Tongue (tissue), 2 donors: ENCODE results near the gene EXOC6B. TPM values are rescaled to one million over a fixed set of nuclear protein-coding genes. Genes with fewer than 3 reads are reported as not detected.
"Not testable (repeated sequence)": the region's sequence is repeated elsewhere in the genome, so short reads cannot be mapped to it uniquely, and the experiment has no call there.

Experiments
- DNase-seq: peaks from one replicate; pipeline ENCODE4 v3.0.0-alpha.2; 2015
- total RNA-seq: library from RNA; depleted of rRNA; stranded (reverse); fragments of >200 nt; gene quantifications from one replicate; pipeline ENCODE4 v1.2.3, GENCODE V29; 2014

Gene EXOC6B
- total RNA-seq, 1 donor from 2014 or later, result 55.2 TPM

DNA sequence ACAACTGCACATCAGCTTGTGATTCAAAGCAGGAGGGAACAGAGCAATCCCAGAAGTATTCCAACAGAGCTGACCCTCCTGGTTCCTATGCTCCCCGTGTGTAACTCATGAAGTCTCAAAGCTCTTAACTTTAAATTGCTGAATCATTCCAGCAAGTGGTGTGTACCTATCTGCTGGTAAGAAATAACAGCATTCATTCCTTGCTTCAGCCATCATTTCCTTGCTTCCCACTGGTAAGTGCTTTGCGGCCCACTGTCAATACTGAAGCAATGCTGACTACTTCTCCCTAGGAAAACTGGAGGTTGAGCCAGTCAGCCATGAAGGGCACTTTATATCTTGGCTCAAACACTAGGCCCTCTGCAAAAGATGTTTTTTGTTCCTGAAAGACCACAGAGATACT lies 222.4 kb downstream of the EXOC6B start:
- DNase-seq, result no peak

DNA sequence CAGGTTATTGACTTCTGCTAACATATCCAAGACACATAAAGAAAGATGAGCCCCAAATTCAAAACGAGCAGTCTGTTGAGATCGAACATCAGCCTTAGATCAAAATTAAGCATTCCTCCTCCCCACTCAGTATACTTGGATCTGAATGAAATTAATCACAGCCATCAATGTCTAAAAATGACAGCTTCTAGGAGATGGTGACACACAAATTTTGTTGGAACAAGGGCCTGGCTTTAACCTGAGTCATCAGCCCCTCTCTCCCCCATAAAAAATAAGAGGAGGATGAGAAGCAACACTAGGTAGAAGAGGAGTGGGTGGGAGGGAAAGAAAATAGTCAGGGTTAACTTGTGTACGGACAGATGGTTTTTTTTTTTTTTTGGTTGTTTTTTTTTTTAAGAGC lies 223.1 kb downstream of the EXOC6B start:
- DNase-seq, result no peak

DNA sequence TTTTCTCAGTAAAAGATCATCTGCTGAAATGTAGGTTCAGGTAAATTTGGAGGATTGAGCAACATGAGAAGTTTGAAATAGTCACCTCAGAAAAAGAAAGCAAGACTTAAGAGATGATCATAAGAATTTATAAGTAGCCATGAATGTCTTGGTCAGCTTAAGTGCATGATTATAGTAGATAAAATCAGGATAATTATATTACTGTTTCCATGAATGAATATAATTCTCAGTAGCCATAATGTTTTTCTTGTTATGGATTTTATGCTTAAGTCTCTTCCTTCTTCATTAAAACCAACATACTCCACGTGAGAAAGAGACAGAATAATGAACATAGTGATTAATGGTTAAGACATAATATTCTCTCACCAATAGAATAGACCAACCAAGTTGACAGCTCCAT lies 223.7 kb downstream of the EXOC6B start:
- DNase-seq, result no peak

DNA sequence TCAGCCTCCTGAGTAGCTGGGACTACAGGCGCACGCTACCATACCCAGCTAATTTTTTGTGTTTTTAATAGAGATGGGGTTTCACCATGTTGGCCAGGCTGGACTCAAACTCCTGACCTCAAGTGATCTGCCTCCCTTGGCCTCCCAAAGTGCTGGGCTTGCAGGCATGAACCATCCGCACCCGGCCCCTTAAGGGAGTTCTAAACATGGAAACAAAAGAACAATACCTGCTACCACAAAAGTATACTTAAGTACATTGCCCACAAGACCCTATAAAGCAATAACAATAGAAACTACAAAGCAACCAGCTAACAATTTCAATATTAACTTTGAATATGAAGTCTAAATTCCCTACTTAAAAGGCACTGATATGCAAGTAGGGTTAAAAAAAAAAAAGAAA lies 242.0 kb downstream of the EXOC6B start:
- not testable (repeated sequence) for DNase-seq

DNA sequence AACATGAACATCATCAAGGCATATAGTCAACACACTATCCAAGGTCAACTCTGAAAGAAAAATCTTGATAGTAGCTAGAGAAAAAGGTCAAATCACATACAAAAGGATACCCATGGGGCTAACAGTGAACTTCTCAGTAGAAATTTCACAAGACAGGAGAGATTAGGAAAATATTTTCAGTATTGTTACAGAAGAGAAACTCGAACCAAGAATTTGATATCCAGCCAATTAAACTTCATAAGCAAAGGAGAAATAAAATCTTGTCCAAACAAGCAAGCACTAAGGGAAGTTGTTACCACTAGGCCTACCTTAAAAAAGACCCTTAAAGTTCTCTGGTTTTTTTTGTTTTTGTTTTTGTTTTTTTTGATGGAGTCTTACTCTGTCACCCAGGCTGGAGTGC lies 242.5 kb downstream of the EXOC6B start:
- DNase-seq, result no peak

DNA sequence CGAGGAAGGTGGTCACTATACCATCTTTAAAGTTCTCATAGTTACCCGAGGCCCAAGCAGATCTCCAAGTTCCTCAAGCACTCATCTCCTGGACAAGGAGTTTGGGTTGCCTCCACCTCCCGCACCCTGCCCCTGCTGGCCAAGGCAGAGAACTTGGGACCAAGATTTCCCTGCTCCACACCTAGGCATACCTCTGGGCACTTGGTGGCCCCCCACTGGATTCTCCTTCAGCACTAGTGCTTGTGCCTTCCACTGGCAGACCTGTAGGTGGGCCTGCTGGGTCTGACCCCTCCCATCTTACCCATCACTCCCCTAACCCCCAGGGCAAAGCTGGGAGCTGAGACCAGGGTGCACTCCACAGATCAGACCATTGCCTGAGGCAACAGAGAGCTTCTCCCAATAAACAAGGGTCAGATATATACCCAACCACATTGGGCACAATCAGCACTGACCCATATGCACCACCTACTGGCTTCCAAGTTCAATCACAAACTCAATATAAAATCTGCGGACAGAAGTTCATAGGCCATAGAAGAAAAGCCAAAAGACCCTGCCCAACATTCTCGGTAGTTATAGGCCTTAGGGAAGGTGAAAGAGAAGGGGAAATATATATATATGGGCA lies 244.2 kb downstream of the EXOC6B start:
- DNase-seq, result no peak

DNA sequence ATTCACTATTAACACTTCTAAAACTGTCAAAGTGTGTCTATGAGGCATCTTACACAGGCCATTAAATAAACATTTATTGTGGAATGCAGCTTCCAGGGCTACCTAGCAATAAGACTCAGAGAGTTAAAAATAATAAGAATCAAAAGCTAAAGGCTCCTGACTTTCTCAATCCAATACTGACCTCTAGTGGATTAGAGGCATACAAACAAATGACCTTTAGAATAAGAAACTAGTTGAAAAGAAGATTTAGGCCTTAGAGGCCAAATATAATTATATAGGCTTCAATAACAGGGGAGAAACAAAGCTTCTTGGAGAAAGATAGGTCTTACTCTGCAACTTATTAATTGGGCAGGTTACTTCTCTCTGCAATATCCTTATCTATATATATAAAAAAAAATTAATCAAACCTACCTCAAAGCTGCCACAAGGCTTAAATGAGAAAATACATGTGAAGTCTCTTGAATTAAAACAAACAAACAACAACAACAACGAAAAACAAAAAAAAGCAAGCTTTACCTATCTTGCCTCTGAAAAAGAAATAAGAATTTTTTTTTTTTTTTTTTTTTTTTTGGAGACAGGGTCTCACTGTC lies 246.1 kb downstream of the EXOC6B start:
- DNase-seq, result peak; percentile 68

DNA sequence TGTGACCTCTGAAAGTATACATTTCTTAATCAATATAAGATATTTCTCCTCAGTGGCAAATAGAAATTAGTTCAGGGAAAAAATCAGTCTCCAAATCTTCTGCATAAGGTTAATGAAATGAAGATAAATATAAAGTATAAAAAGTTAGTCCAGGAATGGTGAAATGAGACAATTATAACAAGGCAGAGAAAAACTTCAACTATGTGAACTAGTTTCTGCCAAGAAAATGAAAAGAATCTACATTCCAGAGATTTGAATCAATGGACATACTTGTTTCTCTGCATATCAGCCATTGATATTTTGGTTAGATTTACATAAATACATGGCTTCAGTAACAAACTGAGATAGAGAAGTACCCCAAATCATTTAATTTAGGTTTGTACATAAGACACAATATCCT lies 249.0 kb downstream of the EXOC6B start:
- no peak for DNase-seq

DNA sequence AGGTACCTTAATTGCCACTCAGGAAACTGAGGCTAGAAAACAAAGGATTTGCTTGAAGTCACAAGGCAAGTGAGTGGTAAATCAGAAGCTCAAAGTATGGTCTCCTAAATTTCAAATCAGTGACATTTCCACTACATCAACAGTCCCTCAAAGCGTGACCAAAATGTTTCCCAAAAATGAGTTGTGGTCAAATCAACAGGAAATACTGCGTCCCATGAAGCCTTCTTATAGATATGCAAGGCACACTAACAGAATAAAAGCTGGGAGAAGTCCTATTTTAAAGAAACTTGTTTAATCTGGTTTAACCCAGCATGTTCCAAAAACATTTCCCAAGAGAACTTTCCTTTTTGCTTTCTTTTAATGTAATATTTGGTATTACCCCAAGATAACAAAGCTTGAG lies 249.4 kb downstream of the EXOC6B start:
- DNase-seq, result no peak

DNA sequence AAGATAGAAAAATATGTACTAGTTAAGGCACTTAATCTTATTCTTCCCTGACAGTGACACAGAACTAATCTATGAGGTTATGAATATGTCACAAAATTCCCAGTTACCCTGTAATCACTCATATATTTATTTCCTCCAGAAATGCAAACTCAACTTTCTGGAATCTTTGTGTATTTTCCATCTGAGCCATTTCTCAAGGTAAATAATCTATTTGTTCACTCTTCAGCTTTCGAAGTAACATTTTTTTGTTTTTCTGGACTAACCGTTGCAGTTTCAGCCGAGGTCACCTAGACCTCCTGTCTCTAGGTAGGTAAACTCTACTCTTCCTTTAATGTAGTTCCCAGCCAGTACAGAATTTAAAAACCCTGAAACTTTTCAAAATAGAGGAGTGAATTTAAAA lies 250.9 kb downstream of the EXOC6B start:
- no peak for DNase-seq

DNA sequence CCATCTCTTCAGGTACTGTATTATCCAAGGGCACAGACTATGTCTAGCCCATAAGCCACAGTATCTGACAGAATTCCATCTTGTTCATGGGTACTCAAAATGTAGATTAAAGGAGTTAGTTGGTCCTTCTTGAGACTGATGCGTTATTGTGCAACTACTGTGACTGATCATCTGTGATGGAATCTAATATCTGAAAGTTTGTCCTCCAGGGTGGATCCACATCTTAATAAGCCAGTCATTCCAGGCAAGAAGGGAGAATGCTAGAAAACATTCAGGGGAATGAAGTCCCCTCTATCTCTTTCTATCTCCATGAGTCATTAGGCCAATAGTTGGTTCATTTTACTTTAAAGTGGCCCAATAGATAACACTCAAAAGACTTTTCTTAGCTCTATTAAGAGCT lies 252.6 kb downstream of the EXOC6B start:
- DNase-seq, result no peak

DNA sequence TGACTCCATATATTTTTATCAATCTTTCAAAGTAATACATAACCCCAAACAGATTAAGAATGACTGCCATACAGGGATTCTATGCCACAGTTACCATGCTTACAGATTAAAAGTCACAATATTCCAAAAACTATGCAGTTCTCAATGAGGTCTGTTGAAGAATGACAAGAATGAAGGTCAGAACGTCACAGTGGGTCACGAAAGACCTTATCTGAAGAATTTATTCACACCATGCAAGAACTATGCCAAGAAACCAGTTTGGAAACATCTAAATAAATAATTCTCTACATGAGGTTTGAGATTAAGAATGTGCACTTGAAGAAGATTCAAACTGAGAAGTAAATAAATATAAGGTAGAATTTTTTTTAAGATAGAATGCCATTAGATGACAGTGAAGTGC lies 253.3 kb downstream of the EXOC6B start:
- no peak for DNase-seq

DNA sequence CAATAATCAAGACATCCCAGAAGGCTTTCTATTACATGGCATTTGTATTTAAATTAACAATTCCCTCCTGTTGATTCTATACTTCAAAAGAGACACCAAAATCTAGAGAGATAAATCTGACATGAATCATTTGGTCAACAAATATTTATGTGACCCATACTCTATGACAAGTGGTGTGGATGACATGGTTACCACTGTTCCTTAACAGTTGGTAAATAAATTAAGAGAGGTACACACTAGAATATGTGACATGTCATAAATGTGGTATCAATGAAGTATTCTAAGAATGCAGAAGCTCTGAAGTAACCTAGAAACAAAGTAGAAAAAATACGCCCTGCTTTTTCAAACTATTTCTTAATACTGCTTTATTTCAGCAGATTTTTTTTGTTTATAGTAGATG lies 255.4 kb downstream of the EXOC6B start:
- no peak for DNase-seq

DNA sequence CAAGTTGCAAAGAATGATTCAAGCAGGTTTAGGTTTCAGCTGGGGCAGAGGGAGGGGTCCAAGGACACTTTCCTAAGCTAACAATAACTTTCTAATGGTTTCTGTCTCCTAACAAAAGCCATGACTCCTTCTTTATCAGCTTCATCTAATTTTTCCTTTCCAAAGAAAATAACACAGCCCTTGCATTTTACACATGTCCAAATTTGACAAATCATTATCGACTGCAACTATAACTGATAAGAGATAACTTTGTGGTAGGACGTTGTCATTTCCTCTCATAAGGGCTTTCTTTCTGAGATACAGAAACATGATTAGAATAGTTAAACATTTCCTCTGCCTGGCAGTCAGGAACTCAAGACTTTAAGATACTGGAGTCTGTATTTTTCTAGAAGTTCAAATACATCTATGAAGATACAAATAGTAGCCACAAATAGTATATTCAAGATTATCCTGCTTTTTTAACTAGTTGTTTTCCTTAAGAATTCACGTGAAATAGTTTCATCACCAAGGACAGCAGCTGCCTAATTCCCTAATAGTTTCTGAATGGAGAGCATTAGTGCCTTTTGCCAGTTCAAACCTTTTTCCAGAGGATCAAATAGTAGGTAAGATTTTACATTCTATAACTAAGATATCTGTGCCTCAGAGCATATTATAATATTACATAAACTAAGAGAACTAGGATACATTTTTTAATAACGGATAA lies 263.2 kb downstream of the EXOC6B start:
- no peak for DNase-seq

DNA sequence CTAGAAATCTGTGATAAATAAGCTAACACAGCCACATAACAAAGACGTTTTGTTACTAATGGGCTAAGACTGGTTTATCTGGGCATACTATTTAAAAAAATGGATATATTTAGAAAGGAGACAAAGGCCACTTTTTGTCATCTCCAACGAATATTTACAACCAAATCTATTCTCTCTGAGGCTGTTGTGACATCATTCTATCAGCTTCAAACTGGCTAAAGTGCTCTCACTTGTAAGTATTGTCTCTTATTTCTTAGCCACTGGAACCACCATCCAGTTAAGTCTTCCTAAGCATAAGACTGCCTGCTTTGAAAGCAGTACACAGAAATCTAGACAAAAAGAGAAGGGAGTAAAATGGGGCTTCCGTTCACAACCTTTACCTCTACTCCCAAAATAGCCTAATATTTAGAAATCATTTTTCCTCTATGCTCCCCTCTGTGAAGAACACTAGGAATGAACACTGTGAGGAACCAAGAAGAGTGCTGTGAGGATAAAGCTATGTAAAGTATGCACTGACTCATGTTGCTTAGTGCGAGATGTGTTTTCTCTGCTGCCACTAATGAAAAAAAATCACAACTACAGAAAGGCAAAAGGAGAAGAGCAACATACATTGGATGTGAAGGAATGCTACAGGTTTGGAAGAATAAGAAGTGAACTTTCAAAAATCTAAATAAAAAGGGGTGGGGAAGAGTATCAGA lies 264.1 kb downstream of the EXOC6B start:
- no peak for DNase-seq

DNA sequence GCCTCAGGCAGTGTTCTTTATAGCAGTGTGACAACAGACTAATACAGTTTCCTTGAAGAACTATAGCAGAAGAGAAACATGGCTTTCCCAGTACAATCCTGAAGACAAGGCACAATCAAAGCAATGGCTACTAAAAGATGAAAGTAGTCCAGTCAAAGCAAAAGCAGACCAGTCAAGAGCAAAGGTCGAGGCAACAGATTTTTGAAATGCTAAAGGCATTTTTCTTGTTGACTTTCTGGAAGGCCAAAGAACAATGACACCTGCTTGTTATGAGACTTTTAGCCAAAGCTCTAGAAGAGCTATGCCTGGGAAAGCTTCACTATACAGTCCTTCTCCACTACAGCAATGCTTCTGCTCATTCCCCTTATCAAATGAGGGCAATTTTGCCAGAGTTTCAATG lies 269.9 kb downstream of the EXOC6B start:
- DNase-seq, result no peak

DNA sequence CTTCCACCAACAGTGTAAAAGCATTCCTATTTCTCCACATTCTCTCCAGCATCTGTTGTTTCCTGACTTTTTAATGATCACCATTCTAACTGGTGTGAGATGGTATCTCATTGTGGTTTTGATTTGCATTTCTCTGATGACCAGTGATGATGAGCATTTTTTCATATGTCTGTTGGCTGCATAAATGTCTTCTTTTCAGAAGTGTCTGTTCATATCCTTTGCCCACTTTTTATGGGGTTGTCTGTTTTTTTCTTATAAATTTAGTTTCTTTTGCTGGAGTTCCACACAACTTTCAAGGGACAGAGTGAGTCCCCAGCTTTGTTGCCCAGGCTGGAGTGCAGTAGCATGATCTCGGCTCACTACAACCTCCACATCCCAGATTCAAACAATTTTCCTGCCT lies 270.5 kb downstream of the EXOC6B start:
- not testable (repeated sequence) for DNase-seq

DNA sequence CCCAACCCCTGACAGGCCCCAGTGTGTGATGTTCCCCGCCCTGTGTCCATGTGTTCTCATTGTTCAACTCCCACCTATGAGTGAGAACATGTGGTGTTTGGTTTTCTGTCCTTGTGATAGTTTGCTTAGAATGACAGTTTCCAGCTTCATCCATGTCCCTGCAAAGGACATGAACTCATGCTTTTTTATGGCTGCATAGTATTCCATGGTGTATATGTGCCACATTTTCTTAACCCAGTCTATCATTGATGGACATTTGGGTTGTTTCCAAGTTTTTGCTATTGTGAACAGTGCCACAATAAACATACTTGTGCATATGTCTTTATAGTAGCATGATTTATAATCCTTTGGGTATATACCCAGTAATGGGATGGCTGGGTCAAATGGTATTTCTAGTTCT lies 270.9 kb downstream of the EXOC6B start:
- not testable (repeated sequence) for DNase-seq

DNA sequence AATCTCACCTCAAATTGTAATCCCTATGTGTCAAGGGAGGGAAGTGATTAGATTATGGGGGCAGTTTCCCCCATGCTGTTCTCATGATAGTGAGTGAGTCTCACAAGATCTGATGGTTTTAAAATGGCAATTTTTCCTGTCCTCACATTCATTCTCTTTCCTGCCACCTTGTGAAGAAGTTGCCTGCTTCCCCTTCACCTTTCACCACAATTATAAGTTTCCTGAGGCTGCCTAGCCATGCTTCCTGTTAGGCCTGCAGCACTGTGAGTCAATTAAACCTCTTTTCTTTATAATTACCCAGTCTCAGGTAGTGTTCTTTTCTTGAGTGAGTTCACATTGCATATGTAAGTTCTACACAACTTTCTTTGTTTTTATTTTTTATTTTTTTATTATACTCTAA lies 271.5 kb downstream of the EXOC6B start:
- DNase-seq, result no peak

DNA sequence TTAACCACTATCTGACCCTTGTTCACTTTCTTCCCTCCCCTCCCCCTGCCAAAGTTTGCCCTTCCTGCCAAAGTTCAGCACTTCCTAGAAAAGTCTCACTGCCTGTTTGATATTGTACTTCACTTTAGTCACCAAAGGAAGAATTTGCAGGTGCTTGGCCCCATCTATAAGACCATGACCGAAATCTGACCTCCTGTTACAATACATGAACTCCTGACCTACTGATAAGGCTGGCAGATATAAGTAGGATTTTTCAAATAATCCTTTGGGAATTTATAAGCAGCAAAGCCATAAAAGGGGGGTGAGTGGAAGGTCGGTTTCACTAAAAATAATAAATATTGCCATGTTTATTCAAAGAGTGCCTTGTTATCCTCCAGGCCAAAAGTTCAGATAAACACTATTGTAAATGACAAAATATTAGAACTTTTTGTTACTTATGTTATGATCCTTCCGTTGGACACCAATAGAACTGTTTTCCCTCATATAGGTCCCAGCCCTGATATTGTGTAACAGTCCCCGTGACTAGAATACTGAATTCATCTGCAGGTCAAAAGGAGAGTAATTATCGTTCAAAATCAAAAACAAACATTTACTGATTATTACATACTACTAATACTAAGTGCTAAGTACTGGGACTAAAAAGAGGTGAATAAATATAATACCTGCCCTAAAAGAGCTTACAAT lies 277.6 kb downstream of the EXOC6B start:
- DNase-seq, result no peak

DNA sequence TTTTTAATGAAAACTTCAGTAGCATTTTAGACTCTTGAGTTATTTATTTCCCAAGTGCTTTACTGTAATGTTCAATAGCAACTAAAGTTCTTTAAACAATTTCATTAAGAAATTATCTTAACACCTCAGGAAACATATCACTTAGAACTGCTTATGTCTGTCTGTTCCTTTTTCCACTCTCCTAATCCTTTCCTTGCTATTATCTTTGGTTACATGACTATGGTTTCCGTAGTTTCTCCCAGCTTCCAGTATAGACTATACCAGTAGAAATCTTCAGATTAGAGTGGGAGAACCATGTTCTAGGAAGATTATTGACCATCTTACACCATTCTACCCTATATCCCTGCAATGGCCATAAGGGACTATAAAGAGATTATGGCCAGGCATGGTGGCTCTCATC lies 280.0 kb downstream of the EXOC6B start:
- no peak for DNase-seq

DNA sequence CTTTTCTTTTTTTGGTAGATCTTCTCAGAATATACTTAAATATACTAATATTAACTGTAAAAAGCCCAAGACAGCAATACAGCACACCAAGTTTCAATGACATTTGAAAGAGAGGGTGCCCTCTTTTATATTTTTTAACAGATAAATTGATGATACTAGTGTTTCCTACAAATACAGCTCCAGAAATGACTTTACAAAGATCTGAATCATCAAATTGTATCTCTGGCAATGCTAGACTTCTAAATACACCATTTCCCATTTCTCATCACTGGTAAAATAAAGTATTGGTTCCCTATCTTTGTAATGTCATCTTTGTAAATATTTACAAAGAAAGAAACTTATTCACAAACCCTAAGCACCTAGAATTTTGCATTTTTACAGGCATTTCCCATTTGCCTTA lies 281.3 kb downstream of the EXOC6B start:
- no peak for DNase-seq
